Activated T-helper 1 cell treated with anti-CD3 and anti-CD28 coated beads, Interleukin-12 subunit alpha, Interleukin-12 subunit beta, Interleukin-2, Interleukin-4 antibody, amounts not matched to agents 30 ng/mL and 10 ng/mL and 1 ng/mL, durations not matched to agents 14 hours and 24 hours and 36 hours (primary cell): ENCODE measurements around the gene SMIM41. TPM values are rescaled to one million over a fixed set of nuclear protein-coding genes. Genes with fewer than 3 reads are reported as not detected.

ENCODE experiments used
- DNase-seq: peaks from one replicate; pipeline ENCODE4 v3.0.0; 2021; ENCODE audit warnings: low spot score
- H3K27ac Mint-ChIP-seq: one replicate; pipeline ENCODE4 v1.8.0; 2021; ENCODE audit warnings: mild to moderate bottlenecking, mixed read lengths
- H3K27me3 Mint-ChIP-seq: one replicate; pipeline ENCODE4 v1.8.0; 2022; ENCODE audit warnings: mild to moderate bottlenecking, moderate library complexity, mixed read lengths; ENCODE audit not compliant: insufficient read depth
- H3K36me3 Mint-ChIP-seq: one replicate; pipeline ENCODE4 v1.8.0; 2021; ENCODE audit warnings: low read depth, mixed read lengths
- H3K4me1 Mint-ChIP-seq: one replicate; pipeline ENCODE4 v1.8.0; 2021; ENCODE audit warnings: low read depth, mixed read lengths
- H3K4me3 Mint-ChIP-seq: one replicate; pipeline ENCODE4 v1.8.0; 2021; ENCODE audit warnings: mild to moderate bottlenecking, moderate library complexity, mixed read lengths
- H3K9me3 Mint-ChIP-seq: one replicate; pipeline ENCODE4 v1.8.0; 2021; ENCODE audit warnings: mixed read lengths
- intact Hi-C: fragments of 100-400 bp; cut with micrococcal nuclease; formaldehyde crosslinking; loops from one replicate; pipeline ENCODE4 v1.15.1; 2024
- total RNA-seq: library from RNA; stranded (reverse); gene quantifications from 2 replicates; pipeline ENCODE4 v1.2.3, GENCODE V29; 2022

The SMIM41 gene
- total RNA-seq, 1 donor from 2014 or later = not detected

DNA sequence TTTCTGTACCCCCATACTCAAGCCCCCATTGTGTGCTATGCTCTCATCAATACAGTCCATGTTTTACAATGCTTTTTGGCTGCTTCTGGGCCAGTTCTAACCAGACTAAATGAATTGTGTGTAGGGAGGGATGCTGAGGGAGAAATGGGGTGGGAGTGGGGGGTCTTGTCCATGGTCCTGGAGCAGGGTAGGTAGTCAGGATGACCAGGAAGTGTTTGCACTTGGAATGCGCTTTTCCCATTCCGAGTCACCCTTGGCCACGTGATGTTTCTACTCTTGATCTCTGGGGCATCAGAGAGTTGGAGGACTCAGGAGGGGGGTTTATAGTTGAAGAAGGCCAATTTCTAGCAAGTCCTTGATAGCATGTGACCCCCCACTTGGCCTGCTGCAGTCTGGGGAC lies 1.2 kb upstream of the SMIM41 start:
- Mint-ChIP-seq H3K4me3 (no peak overlapping the region), H3K27me3 (no peaks in the 10 kb centered on the region), H3K4me1 (peaks cover 9% of the 10 kb centered on the region), H3K36me3 (peaks cover 28% of the 10 kb centered on the region), H3K9me3 (no peaks in the 10 kb centered on the region), H3K27ac (no peak overlapping the region)
- DNase-seq = no peak
- intact Hi-C loops = no loop called here

DNA sequence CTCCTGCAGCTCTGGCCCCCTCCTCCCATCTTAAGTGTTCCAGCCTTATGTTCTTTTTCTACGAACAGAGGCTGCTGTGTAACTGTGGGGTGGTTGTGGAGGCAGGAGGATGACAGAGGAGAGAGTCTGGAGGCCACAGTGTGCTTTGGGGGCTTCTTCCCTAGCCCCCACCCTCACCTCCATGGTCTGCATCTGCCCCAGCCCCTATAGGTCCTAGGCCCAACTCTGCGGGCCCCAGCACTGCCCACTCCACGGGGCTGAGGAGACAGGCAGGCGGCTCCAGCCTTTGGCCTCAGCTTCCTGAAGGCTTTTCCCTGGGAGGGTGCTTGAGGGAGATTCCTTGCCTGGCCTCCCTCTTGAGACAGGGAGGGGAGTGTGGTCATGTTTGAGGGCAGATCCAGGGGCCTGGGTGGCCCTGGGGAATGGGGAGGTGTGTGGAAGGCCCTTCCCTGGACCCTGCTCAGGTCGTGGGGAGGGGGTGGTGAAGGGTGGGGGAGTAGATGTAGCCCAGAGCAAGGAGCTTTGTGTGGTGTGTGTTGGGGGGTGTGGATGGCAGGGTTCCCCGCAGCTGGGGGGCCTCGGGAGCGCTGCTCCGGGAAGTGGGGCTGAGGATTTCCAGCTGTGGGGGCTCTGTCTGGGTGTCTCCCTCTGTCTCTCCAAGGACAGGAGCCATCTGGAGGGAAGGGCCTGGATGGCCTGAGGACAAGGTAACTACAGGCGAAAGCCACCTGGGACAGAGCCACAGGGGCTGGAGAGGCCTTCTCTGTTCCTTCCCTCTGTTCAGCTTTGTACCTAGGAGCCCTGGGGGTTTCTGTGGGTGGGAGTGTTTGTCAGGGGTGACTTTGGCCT lies 1.1 kb downstream of the SMIM41 start:
- intact Hi-C loops = loop anchor here (5.0 kb wide), 1 partner anchor 37 kb away; no protein-coding TSS in a partner anchor
- H3K36me3 Mint-ChIP-seq = peaks cover 10% of the 10 kb centered on the region
- peak overlapping the region; percentile 23 for H3K27ac Mint-ChIP-seq
- H3K27me3 Mint-ChIP-seq = peaks cover 2% of the 10 kb centered on the region
- H3K4me3 Mint-ChIP-seq = no peak overlapping the region
- no peaks in the 10 kb centered on the region for H3K9me3 Mint-ChIP-seq
- H3K4me1 Mint-ChIP-seq = no peaks in the 10 kb centered on the region
- DNase-seq = no peak

DNA sequence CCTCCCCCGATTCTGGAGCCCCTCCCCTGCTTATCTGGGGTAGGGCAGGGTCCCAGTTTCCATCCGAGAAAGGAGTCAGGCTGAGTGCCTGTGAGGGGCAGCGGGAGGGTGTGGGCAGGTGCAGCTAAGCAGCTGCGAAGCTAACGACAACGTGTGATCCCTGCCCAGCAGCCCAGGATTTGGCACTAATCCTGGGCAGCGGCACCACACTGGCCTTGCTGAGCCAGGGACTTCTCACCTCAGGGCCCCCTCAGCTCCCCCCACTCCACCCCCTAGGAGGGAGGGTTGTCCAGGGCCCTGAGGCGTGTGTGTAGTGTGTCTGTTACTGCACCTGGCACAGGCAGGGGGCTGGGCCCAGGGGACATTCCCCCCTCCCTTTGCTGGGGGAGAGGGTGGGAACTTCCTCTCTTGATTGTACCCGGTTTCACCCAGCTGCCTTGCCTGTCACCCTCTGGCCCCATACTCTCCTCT lies 1.8 kb downstream of the SMIM41 start:
- intact Hi-C loops = loop anchor here (5.0 kb wide), 1 partner anchor 36 kb away; no protein-coding TSS in a partner anchor
- Mint-ChIP-seq H3K36me3 (peaks cover 10% of the 10 kb centered on the region), H3K4me3 (no peak overlapping the region), H3K27ac (no peak overlapping the region), H3K9me3 (no peaks in the 10 kb centered on the region), H3K4me1 (no peaks in the 10 kb centered on the region), H3K27me3 (peaks cover 2% of the 10 kb centered on the region)
- no peak for DNase-seq

DNA sequence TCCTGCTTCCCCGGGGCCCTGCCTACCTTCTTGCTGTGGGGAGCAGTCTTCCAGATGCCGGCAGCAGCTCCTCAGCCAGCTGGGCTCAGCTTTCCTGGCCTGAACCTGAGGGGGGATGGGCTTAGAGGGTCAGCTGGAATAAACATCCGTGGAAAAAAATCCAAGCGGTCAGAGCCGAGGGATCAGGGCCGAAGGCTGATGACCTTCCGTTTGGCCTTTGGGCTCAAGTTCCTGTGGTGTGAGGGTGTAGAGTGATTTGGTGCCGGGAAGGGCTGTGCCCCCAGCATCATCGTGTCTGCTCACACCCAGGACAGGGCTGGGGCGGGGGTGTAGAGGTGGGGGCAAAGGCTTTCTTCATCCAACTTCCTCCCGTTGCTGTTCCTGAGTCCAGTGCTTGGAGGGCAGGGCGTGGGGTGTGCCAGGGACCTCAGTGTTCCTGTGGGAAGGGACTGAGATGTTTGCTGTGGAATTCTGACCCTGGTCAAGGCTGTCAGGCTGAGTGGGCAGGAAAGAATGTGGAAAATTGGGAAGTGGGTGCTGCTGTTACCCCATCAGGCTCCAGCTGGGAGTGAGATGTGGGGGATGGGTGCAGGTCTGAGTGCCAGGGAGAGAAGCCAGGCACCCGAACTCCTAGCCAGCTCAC lies 2.6 kb downstream of the SMIM41 start:
- peaks cover 8% of the 10 kb centered on the region for H3K27me3 Mint-ChIP-seq
- DNase-seq = no peak
- H3K4me3 Mint-ChIP-seq = no peak overlapping the region
- no peak overlapping the region for H3K27ac Mint-ChIP-seq
- intact Hi-C loops = loop anchor here (5.0 kb wide), 1 partner anchor 35 kb away; no protein-coding TSS in a partner anchor
- H3K9me3 Mint-ChIP-seq = no peaks in the 10 kb centered on the region
- H3K4me1 Mint-ChIP-seq = no peaks in the 10 kb centered on the region
- H3K36me3 Mint-ChIP-seq = peaks cover 7% of the 10 kb centered on the region

DNA sequence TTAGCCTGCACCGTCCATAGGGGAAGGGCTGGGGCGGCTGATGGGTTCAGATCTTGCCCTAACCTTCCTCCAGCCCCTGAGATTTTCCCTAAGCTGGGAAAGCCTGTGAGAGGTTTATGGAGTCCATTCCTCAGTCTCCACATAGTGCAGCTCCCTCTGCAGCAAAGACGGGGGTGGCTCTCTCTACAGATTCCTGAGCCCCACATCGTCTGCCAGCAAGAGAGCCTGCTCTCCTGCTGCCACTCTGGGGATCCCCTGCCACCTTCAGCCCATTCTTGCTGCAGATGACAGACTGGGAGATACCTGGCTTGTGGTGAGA lies 3.1 kb downstream of the SMIM41 start:
- no peaks in the 10 kb centered on the region for H3K4me1 Mint-ChIP-seq
- intact Hi-C loops = loop anchor here (5.0 kb wide), 1 partner anchor 35 kb away; no protein-coding TSS in a partner anchor
- no peak for DNase-seq

DNA sequence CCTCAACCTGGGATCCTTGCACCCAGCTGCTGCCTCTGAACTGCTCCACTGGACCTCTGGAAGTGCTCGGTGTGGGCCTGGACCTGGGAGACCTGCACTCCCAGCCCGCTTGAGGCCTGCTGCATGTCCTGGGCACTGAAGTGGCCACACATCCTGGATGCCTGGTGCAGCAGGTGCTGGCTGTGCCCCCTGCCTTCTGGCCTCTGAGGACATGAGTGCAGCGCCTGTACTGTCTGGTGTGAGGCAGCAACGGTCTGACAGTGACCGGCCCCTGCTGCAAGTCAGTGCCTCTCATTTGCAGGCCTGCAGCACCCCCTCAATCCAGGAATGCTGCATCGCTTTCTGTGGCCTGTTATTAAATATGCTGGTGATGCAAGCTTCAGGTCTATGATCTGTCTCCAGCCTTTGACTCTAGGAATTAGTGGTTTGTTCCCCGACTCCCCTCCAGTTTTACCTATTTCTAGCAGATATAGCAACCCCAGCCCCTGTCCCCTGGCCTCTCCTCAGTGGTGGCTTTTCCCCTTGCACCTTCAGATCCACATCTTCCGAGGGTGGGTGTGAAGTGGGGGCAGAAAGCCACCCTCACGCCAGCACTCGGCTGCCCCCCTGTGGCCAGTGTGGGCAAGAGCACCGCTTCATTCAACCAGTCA lies 3.6 kb downstream of the SMIM41 start:
- H3K9me3 Mint-ChIP-seq = no peaks in the 10 kb centered on the region
- peaks cover 16% of the 10 kb centered on the region for H3K27me3 Mint-ChIP-seq
- intact Hi-C loops = loop anchor here (1.0 to 5.0 kb wide), 5 partner anchors 13 to 90 kb away; partner anchors contain the start of gene NR4A1
- H3K36me3 Mint-ChIP-seq = peaks cover 2% of the 10 kb centered on the region
- no peaks in the 10 kb centered on the region for H3K4me1 Mint-ChIP-seq
- no peak overlapping the region for H3K27ac Mint-ChIP-seq
- peak; percentile 35 for DNase-seq
- no peak overlapping the region for H3K4me3 Mint-ChIP-seq

More for the DNA sequence above, 3.1 kb downstream of the SMIM41 start:
- no peaks in the 10 kb centered on the region for H3K9me3 Mint-ChIP-seq
- peaks cover 11% of the 10 kb centered on the region for H3K27me3 Mint-ChIP-seq
- H3K4me3 Mint-ChIP-seq = no peak overlapping the region
- peaks cover 6% of the 10 kb centered on the region for H3K36me3 Mint-ChIP-seq
- H3K27ac Mint-ChIP-seq = no peak overlapping the region

DNA sequence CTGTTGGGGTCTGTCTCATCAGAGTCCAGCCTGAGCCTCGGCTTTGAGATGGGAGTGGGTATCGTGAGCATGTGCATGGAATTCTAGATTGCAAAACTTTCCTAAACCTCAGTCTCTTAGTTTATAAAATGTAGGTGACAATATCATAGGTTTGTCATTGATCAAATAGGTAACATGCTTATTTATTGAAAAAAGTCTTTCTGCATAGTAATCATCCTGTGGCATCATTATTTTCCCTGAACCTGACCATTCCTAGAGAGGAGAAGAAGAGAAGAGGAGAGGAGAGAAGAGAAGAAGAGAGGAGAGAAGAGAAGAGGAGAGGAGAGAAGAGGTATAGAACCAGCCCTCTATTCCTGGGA lies 4.1 kb downstream of the SMIM41 start:
- Mint-ChIP-seq H3K27ac (no peak overlapping the region), H3K4me3 (no peak overlapping the region), H3K9me3 (no peaks in the 10 kb centered on the region), H3K4me1 (no peaks in the 10 kb centered on the region), H3K27me3 (peaks cover 19% of the 10 kb centered on the region), H3K36me3 (no peaks in the 10 kb centered on the region)
- no peak for DNase-seq
- intact Hi-C loops = loop anchor here (1.0 to 5.0 kb wide), 5 partner anchors 13 to 90 kb away; partner anchors contain the start of gene NR4A1

DNA sequence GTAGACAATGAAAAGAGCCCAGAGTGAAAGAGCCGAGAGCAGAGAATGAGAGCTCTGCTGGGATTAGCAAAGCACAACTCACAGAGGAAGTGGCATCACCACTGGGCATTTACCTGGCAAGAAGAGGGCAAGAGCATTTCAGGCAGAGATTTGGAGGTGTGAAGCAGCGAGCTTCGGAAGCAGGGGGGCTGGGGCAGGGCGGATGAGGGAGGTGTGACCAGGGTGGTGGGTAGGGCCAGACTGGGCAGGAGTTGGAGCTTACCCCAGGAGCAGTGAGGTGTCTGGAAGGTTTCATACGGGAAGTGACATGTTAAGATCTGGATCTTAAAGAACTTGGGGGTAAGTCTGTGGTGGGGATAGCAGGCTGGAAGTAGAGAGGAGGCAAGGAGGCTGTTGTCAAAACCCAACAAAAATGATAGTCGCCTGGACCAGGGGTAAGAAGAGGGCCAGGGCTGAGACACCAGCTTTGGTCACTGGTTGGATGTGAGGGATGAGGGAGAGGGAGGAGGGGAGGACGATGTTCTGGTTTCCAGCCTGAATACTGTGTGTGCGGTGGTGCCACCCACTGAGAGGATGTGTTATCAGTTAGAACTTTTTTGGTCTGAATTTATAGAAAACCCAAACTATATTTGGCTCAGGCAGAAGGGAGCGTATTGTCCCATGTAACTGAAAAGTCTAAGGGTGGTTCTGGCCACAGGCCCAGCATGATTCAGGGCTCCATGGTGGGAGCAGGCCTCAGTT lies 5.2 kb downstream of the SMIM41 start:
- Mint-ChIP-seq H3K27me3 (peaks cover 26% of the 10 kb centered on the region), H3K27ac (no peak overlapping the region), H3K4me3 (no peak overlapping the region), H3K36me3 (no peaks in the 10 kb centered on the region), H3K4me1 (no peaks in the 10 kb centered on the region), H3K9me3 (no peaks in the 10 kb centered on the region)
- intact Hi-C loops = loop anchor here (5.0 kb wide), 1 partner anchor 33 kb away; no protein-coding TSS in a partner anchor
- DNase-seq = no peak

DNA sequence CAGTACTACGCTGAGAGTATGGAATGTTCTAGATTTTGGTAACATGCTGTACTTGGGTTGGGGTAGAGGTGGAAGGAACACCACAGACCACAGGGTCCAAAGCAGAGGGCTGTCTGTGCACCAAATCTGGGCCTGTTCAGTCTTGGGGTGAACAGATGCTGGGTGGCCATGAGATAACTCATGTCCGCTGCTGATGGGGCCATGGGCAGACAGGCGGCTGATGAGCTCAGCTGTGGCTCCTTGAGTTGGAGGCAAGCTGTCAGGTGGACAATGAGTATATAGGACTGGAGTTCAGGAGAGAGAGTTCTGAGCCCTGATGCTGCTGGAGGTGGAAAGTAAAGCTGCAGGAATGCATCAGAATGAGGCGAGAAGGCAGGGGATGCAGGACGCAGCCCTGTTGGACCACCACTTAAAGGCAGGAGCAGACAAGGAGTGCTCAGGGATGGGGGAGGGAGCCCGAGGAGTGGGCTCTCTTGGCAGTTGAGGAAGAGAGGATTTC lies 6.2 kb downstream of the SMIM41 start:
- intact Hi-C loops = no loop called here
- DNase-seq = no peak
- Mint-ChIP-seq H3K36me3 (no peaks in the 10 kb centered on the region), H3K4me3 (no peak overlapping the region), H3K9me3 (no peaks in the 10 kb centered on the region), H3K27me3 (peaks cover 30% of the 10 kb centered on the region), H3K27ac (no peak overlapping the region), H3K4me1 (no peaks in the 10 kb centered on the region)

DNA sequence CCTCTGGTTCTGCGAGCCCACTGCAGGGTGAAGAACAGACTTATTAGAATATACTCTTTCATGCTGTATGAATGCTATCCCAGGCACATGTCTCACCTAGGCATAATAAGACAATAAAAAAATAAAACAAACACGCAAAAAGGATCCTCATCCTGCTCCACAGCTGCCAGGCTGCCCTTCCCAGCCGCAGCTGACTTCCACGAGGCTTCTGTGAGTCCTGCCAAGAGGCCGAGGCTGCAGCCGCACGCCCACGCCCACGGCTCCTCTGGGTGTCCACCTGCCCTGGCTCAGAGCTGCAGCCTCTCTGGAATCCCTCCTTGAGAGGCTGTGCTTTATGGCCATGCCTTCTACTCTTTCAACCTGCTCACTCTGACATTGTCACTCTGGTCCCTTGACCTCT lies 6.9 kb downstream of the SMIM41 start:
- H3K27ac Mint-ChIP-seq = no peak overlapping the region
- intact Hi-C loops = no loop called here
- no peaks in the 10 kb centered on the region for H3K9me3 Mint-ChIP-seq
- H3K4me1 Mint-ChIP-seq = no peaks in the 10 kb centered on the region
- H3K4me3 Mint-ChIP-seq = no peak overlapping the region
- H3K27me3 Mint-ChIP-seq = peaks cover 36% of the 10 kb centered on the region
- no peak for DNase-seq
- H3K36me3 Mint-ChIP-seq = no peaks in the 10 kb centered on the region

DNA sequence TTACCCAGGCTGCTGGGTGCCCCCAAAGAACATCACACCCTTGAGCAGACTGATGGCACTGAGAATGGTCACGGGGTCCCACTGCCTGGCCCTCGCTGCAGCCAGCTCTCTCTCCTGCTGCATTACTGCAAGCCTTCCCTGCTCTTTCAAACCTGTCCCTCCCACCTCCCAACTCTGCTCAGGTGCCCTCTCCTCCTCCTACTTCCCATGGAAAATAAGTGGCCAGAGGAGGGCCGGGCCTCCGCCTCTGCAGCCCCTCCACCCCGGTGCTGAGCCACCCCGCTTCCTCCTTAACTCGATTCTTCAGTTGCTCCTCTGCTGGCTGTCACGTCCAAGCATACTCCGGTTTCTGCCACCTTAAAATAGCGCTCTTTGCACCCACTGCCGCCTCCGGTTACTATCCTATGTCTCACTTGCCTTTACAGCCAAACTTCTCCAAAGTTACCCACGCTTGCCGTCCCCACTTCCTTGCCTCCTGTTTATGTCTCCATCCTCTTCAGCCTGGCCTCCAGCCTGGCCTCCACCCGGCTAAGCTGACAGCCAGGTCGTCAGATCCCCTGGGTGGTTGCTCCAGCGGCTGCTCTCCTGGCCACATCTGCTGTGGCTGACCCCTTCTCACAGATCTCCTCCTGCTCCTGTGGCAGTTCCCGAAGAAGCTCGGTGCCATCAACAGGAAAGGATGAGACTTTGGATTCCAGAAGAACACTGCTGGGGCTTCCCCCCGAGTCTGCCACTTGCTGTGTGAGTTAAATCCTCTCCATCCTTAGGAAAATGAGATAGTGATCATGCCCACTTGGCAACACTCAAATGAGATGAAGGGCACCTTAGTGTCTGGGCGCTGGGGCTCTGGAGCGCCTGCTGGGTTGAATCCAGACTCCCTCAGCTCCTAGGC lies 7.7 kb downstream of the SMIM41 start:
- no peak for DNase-seq
- intact Hi-C loops = no loop called here
- Mint-ChIP-seq H3K27ac (no peak overlapping the region), H3K4me1 (no peaks in the 10 kb centered on the region), H3K9me3 (no peaks in the 10 kb centered on the region), H3K4me3 (no peak overlapping the region), H3K27me3 (peaks cover 42% of the 10 kb centered on the region), H3K36me3 (no peaks in the 10 kb centered on the region)
